ACC112 (cell line): ENCODE results near the gene GPR161.
"Not testable (repeated sequence)": the region's sequence is repeated elsewhere in the genome, so short reads cannot be mapped to it uniquely, and the experiment has no call there.

Experiments used
- H2AFZ ChIP-seq: fragments of 200-600 bp; sonication (generic); one replicate; pipeline ENCODE4 v1.6.0; 2017; ENCODE audit warnings: antibody characterized with exemption, low read length; ENCODE audit not compliant: unreplicated experiment
- H3K27ac ChIP-seq: fragments of 200-600 bp; sonication (generic); 2 replicates; pipeline ENCODE4 v1.5.1; 2014; ENCODE audit warnings: low read depth, mild to moderate bottlenecking, antibody characterized with exemption, low read length, moderate library complexity
- H3K27me3 ChIP-seq: fragments of 200-600 bp; sonication (generic); 2 replicates; pipeline ENCODE4 v1.6.1; 2014; ENCODE audit warnings: mild to moderate bottlenecking, antibody characterized with exemption, low read length, moderate library complexity, mixed read lengths; ENCODE audit not compliant: insufficient read depth
- H3K36me3 ChIP-seq: fragments of 200-600 bp; sonication (generic); 2 replicates; pipeline ENCODE4 v1.6.1; 2016; ENCODE audit warnings: mild to moderate bottlenecking, antibody characterized with exemption, low read length, moderate library complexity, mixed read lengths; ENCODE audit not compliant: insufficient read depth
- H3K4me1 ChIP-seq: fragments of 200-600 bp; sonication (generic); one replicate; pipeline ENCODE4 v1.6.1; 2016; ENCODE audit warnings: low read length, mixed read lengths; ENCODE audit not compliant: insufficient read depth, unreplicated experiment, control insufficient read depth
- H3K4me3 ChIP-seq: fragments of 200-600 bp; sonication (generic); 2 replicates; pipeline ENCODE4 v1.5.1; 2014; ENCODE audit warnings: mild to moderate bottlenecking, low read depth, low read length
- H3K79me2 ChIP-seq: fragments of 200-600 bp; sonication (generic); one replicate; pipeline ENCODE4 v1.6.0; 2016; ENCODE audit warnings: low read length; ENCODE audit not compliant: control insufficient read depth, unreplicated experiment, insufficient read depth

Gene GPR161

GRCh38 chr1:168167806-168168205 lies 31.1 kb upstream of the GPR161 start:
- no peak overlapping the region for H3K4me3 ChIP-seq
- H3K27ac ChIP-seq = no peak overlapping the region
- no peaks in the 10 kb centered on the region for H3K36me3 ChIP-seq
- no peak overlapping the region for H2AFZ ChIP-seq
- H3K79me2 ChIP-seq = no peaks in the 10 kb centered on the region
- H3K27me3 ChIP-seq = no peaks in the 10 kb centered on the region
- H3K4me1 ChIP-seq = peaks cover 5% of the 10 kb centered on the region

GRCh38 chr1:168164771-168165170 lies 28.0 kb upstream of the GPR161 start:
- H2AFZ ChIP-seq = no peak overlapping the region
- no peaks in the 10 kb centered on the region for H3K79me2 ChIP-seq
- no peak overlapping the region for H3K4me3 ChIP-seq
- peaks cover 5% of the 10 kb centered on the region for H3K4me1 ChIP-seq
- no peak overlapping the region for H3K27ac ChIP-seq
- H3K36me3 ChIP-seq = no peaks in the 10 kb centered on the region
- H3K27me3 ChIP-seq = no peaks in the 10 kb centered on the region

- Histone ChIP-seq H2AFZ (no peak overlapping the region), H3K4me1 (peaks cover 5% of the 10 kb centered on the region), H3K4me3 (no peak overlapping the region), H3K79me2 (no peaks in the 10 kb centered on the region), H3K27me3 (no peaks in the 10 kb centered on the region), H3K36me3 (no peaks in the 10 kb centered on the region), H3K27ac (no peak overlapping the region)
Observed at GRCh38 chr1:168163670-168164069, 26.9 kb upstream of the GPR161 start.

- H3K4me3 ChIP-seq = no peak overlapping the region
- no peaks in the 10 kb centered on the region for H3K79me2 ChIP-seq
- peaks cover 5% of the 10 kb centered on the region for H3K4me1 ChIP-seq
- H3K36me3 ChIP-seq = no peaks in the 10 kb centered on the region
- no peak overlapping the region for H2AFZ ChIP-seq
- H3K27ac ChIP-seq = no peak overlapping the region
- H3K27me3 ChIP-seq = no peaks in the 10 kb centered on the region
Observed at GRCh38 chr1:168161459-168161858, 24.7 kb upstream of the GPR161 start.

GRCh38 chr1:168159979-168160378 lies 23.2 kb upstream of the GPR161 start:
- peaks cover 5% of the 10 kb centered on the region for H3K4me1 ChIP-seq
- H3K27ac ChIP-seq = no peak overlapping the region
- no peaks in the 10 kb centered on the region for H3K79me2 ChIP-seq
- no peaks in the 10 kb centered on the region for H3K36me3 ChIP-seq
- H3K27me3 ChIP-seq = no peaks in the 10 kb centered on the region
- H2AFZ ChIP-seq = no peak overlapping the region
- H3K4me3 ChIP-seq = no peak overlapping the region

- H3K27ac ChIP-seq = no peak overlapping the region
- H3K4me1 ChIP-seq = no peaks in the 10 kb centered on the region
- no peak overlapping the region for H3K4me3 ChIP-seq
- no peaks in the 10 kb centered on the region for H3K36me3 ChIP-seq
- no peaks in the 10 kb centered on the region for H3K27me3 ChIP-seq
- no peaks in the 10 kb centered on the region for H3K79me2 ChIP-seq
- no peak overlapping the region for H2AFZ ChIP-seq
Observed at GRCh38 chr1:168159251-168159650, 22.5 kb upstream of the GPR161 start.

- no peaks in the 10 kb centered on the region for H3K4me1 ChIP-seq
- H3K79me2 ChIP-seq = no peaks in the 10 kb centered on the region
Observed at GRCh38 chr1:168157638-168158037, 20.9 kb upstream of the GPR161 start.

GRCh38 chr1:168155910-168156309 lies 19.2 kb upstream of the GPR161 start:
- H3K4me3 ChIP-seq = no peak overlapping the region
- H3K27ac ChIP-seq = no peak overlapping the region
- no peaks in the 10 kb centered on the region for H3K79me2 ChIP-seq
- H2AFZ ChIP-seq = no peak overlapping the region
- no peaks in the 10 kb centered on the region for H3K27me3 ChIP-seq
- H3K4me1 ChIP-seq = no peaks in the 10 kb centered on the region
- H3K36me3 ChIP-seq = no peaks in the 10 kb centered on the region

More at GRCh38 chr1:168157638-168158037, 20.9 kb upstream of the GPR161 start:
- Histone ChIP-seq H3K27me3 (no peaks in the 10 kb centered on the region), H3K4me3 (no peak overlapping the region), H3K36me3 (no peaks in the 10 kb centered on the region), H3K27ac (no peak overlapping the region), H2AFZ (no peak overlapping the region)

- not testable (repeated sequence) for H3K27me3 ChIP-seq, H3K79me2 ChIP-seq, H3K27ac ChIP-seq, H3K36me3 ChIP-seq, H3K4me1 ChIP-seq, H3K4me3 ChIP-seq, H2AFZ ChIP-seq
Observed at GRCh38 chr1:168154707-168155106, 18.0 kb upstream of the GPR161 start.

- Histone ChIP-seq H3K27me3 (no peaks in the 10 kb centered on the region), H2AFZ (no peak overlapping the region), H3K36me3 (no peaks in the 10 kb centered on the region), H3K4me1 (peaks cover 2% of the 10 kb centered on the region), H3K27ac (no peak overlapping the region), H3K79me2 (no peaks in the 10 kb centered on the region), H3K4me3 (no peak overlapping the region)
Observed at GRCh38 chr1:168151935-168152334, 15.2 kb upstream of the GPR161 start.

GRCh38 chr1:168150283-168150682 lies 13.6 kb upstream of the GPR161 start:
- Histone ChIP-seq H3K27ac (no peak overlapping the region), H3K27me3 (no peaks in the 10 kb centered on the region), H3K36me3 (no peaks in the 10 kb centered on the region), H3K4me1 (peaks cover 2% of the 10 kb centered on the region), H2AFZ (no peak overlapping the region), H3K79me2 (no peaks in the 10 kb centered on the region), H3K4me3 (no peak overlapping the region)
